Fibroblast of mammary gland (primary cell): ENCODE measurements around the gene KIF7.

Source experiments
- DNase-seq: peaks from one replicate; pipeline ENCODE4 v3.0.0-alpha.2; 2010; ENCODE audit warnings: low read depth
- H3K4me3 ChIP-seq: 2 replicates; pipeline ENCODE4 v1.5.1; 2011; ENCODE audit warnings: low read depth, mild to moderate bottlenecking, low read length, moderate library complexity; ENCODE audit not compliant: control insufficient read depth
- TF ChIP-seq, protein P1 (sequence below): conservative IDR thresholded peaks from 2 replicates; pipeline ENCODE4 v1.5.1; 2011; ENCODE audit warnings: low read depth, low read length, inconsistent platforms; ENCODE audit not compliant: control insufficient read depth, insufficient read depth

Gene KIF7

DNA sequence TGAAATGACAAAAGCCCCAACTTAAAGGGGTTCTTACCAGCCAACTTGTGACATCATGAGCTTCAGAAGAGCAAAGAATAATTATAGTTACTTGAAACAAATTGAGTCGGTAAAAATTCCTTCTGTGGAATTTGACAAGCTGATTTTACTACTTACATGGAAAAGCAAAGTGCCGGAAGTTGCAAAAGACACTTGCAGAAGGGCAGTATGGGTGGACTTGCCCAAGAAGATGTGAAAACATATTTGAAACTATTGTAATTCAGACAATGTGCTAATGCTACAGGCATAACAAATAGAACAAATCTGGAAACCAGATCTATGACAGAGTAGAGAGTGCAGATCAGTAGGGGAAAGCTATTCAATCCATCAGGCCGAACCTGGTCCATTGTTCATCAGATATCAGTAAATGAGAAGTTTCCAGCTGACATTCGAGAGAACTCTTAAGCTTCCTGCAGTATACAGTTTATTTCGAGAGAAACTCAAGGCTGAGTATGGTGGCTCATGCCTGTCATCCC is 2.5 kb upstream of the KIF7 start:
- H3K4me3 ChIP-seq, result no peak overlapping the region
- DNase-seq, result no peak
- TF ChIP-seq, protein P1, sequence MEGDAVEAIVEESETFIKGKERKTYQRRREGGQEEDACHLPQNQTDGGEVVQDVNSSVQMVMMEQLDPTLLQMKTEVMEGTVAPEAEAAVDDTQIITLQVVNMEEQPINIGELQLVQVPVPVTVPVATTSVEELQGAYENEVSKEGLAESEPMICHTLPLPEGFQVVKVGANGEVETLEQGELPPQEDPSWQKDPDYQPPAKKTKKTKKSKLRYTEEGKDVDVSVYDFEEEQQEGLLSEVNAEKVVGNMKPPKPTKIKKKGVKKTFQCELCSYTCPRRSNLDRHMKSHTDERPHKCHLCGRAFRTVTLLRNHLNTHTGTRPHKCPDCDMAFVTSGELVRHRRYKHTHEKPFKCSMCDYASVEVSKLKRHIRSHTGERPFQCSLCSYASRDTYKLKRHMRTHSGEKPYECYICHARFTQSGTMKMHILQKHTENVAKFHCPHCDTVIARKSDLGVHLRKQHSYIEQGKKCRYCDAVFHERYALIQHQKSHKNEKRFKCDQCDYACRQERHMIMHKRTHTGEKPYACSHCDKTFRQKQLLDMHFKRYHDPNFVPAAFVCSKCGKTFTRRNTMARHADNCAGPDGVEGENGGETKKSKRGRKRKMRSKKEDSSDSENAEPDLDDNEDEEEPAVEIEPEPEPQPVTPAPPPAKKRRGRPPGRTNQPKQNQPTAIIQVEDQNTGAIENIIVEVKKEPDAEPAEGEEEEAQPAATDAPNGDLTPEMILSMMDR, result no peak

DNA sequence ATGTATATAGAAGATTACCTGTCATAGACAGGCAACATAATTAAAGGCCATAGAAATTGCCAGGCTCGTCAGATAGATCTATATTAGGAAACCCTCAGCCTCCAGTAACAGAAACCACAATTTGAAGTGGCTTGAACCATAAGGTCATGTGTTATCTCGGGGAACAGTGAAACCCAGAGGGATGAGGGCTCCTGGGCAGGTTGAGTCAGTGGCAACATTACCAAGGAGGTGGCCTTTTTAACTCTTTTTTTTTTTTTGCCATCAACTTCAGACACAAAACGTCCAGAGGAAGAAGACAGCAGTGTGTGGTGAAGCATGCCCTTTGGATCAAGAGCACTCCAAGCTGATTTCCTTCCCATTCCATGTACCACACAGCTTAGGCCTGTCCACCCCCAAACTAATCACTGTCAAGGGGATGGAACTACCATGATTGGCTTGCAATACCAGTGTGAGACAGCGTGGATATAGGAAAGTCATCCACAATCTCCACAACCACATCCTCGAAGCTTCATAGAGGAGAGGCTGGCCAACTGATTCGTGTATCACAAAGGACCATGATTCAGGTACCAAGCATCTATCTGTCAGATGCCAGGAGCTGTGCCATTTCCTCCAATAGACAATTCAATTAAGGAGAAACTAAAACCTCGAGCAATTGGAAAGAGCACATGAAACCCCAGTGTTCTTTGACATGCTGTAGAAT is 999 bp upstream of the KIF7 start:
- H3K4me3 ChIP-seq, result no peak overlapping the region
- TF ChIP-seq, protein P1, result no peak
- DNase-seq, result peak; percentile 28

DNA sequence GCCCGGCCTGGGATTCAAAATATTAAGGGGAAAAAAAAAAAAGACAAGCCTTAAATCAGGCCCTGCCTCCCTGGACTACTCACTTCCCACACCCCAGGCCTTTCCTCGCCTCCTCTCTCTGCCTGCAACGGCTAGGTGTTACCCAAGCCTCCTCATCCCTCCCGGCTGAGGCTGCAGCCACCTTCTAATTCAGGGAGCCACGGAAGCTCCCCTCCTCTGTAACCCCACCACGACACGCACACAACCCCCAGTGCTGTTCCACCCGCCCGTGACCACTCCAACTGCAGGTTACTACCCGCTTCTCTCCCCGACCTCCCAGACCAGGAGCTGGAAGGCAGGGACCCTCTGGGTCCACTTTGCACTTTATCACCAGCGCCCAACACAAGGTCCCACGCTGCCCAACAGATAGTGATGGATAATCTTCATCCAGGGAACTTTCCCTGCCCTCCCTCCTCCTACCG is 936 bp downstream of the KIF7 start:
- DNase-seq, result peak; percentile 83
- H3K4me3 ChIP-seq, result peak overlapping the region; percentile 66
- TF ChIP-seq, protein P1, result no peak

DNA sequence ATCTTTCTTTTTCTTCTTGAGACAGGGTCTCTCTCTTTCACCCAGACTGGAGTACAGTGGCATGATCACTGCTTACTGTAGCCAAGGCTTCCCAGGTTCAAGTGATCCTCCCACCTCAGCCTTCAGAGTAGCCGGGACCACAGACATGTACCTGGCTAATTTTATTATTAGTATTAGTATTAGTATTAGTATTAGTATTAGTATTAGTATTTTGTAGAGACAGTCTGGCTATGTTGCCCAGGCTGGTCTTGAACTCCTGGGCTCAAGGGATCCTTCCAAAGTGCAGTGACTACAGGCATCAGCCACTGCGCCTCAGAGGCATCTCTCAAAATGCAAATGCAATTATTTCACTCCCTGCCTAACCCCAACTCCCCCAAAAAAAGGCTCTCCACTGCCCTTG is 1.7 kb downstream of the KIF7 start:
- TF ChIP-seq, protein P1, result no peak
- no peak for DNase-seq
- no peak overlapping the region for H3K4me3 ChIP-seq

DNA sequence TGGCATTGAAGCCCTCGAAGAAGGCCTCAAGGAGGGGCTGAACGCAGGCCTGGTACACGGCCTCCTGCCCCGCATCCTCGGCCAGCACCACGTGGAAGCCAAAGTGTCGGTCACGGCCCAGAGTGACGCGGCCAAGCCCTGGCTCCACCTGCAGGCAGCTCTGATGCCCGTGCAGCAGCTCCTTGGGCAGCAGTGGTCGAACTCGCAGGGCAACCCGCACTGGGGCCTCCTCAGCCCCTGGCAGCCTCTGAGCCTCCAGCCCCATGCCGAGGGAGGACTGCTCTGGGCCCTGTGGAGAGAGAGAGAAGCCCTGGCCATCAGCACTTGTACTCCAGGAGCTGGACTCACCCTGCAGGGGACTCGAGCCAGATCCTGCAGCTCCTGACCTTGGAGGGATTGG is 2.6 kb downstream of the KIF7 start:
- TF ChIP-seq, protein P1, result no peak
- no peak for DNase-seq
- H3K4me3 ChIP-seq, result no peak overlapping the region

DNA sequence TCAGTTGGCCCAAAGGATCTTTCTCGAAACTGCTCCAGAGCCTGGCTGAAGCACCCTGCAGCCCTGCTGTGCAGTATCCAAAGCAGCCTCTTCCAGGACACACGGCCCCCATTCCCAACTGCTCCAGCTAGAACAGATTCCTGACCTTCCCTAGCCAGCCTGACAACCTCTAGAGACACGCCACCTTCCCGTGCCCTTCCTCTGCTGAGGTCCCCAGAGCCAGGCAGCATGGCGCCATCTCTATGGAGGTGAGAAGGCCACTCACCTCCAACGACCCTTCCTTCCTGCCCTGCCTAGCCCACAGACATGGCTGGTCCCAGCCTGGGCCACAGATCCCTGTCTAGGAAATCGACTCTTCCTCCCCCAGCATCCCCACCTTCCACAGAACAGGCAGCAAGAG is 3.1 kb downstream of the KIF7 start:
- no peak overlapping the region for H3K4me3 ChIP-seq
- DNase-seq, result no peak
- TF ChIP-seq, protein P1, result no peak
